Endothelial cell of umbilical vein (primary cell): Measurements from ENCODE around the gene BCO1. TPM values are rescaled to one million over a fixed set of nuclear protein-coding genes. Genes with fewer than 3 reads are reported as not detected.

Source experiments
- BruUV-seq: library from RNA; stranded (reverse); fragments of 400-500 nt; replicated peaks from 2 replicates; lab custom pipeline; 2021; lab: Mats Ljungman, UMichigan
- CTCF ChIA-PET: fragments of 300-600, 350-600 bp; sonication (Branson Sonifier 250); formaldehyde crosslinking; loops from one replicate; lab custom pipeline; 2021; ENCODE audit warnings: antibody characterized with exemption, inconsistent platforms; lab: Charles Lee
- POLR2A ChIA-PET: fragments of 300-600, 350-600 bp; sonication (Branson Sonifier 250); formaldehyde crosslinking; loops from one replicate; lab custom pipeline; 2021; ENCODE audit warnings: antibody characterized with exemption, inconsistent platforms; lab: Charles Lee
- DNase-seq: peaks from one replicate; pipeline ENCODE4 v3.0.0-alpha.2; 2011; ENCODE audit warnings: low read depth, low spot score
- FAIRE-seq: peaks from 2 replicates; lab custom pipeline; 2011; peaks lifted over from hg19 to GRCh38; lab: Jason Lieb, UNC
- H2AFZ ChIP-seq: 2 replicates; pipeline ENCODE4 v1.6.0; 2012; ENCODE audit warnings: low read depth, low read length, control low read depth, inconsistent platforms
- H3K27ac ChIP-seq: 2 replicates; pipeline ENCODE4 v1.5.1; 2011; ENCODE audit warnings: low read depth, mild to moderate bottlenecking, control low read depth, low read length, moderate library complexity; ENCODE audit not compliant: insufficient read depth
- H3K27me3 ChIP-seq, 2 experiments: 2 replicates each; pipeline versions ENCODE4 v1.6.0 to v1.6.1; 2011; ENCODE audit warnings: low read length in 2 of 2, mixed read lengths in 1 of 2; ENCODE audit not compliant: control insufficient read depth in 2 of 2, insufficient read depth in 2 of 2
- H3K36me3 ChIP-seq, 2 experiments: 2 replicates in 1 of 2; 3 replicates in 1 of 2; pipeline ENCODE4 v1.5.1; 2011; ENCODE audit warnings: low read length in 2 of 2, mild to moderate bottlenecking in 1 of 2, moderate library complexity in 1 of 2; ENCODE audit not compliant: control insufficient read depth in 2 of 2, insufficient read depth in 2 of 2; ENCODE audit errors: extremely low read depth in 1 of 2
- H3K4me1 ChIP-seq: 3 replicates; pipeline ENCODE4 v1.5.1; 2011; ENCODE audit warnings: mild to moderate bottlenecking, low read length; ENCODE audit not compliant: control insufficient read depth, insufficient read depth; ENCODE audit errors: extremely low read depth
- H3K4me2 ChIP-seq: 2 replicates; pipeline ENCODE4 v1.6.1; 2011; ENCODE audit warnings: low read length, control low read depth, mixed read lengths; ENCODE audit not compliant: insufficient read depth
- H3K4me3 ChIP-seq, 3 experiments: fragments of 200-600 bp in 1 of 3; sonication (generic), shearing (Covaris generic) in 1 of 3; replicated peaks in 1 of 3; 2 replicates each; pipeline ENCODE4 v1.5.1; 2011 to 2016; ENCODE audit warnings: control low read depth in 3 of 3, low read length in 3 of 3, mild to moderate bottlenecking in 2 of 3, inconsistent platforms in 1 of 3, low read depth in 1 of 3, moderate library complexity in 1 of 3; ENCODE audit not compliant: insufficient read depth in 1 of 3
- H3K79me2 ChIP-seq: 2 replicates; pipeline ENCODE4 v1.6.0; 2012; ENCODE audit warnings: low read length, inconsistent platforms; ENCODE audit not compliant: control insufficient read depth, insufficient read depth
- H3K9ac ChIP-seq: replicated peaks from 2 replicates; pipeline ENCODE3; 2011; ENCODE audit warnings: low read length, control low read depth; ENCODE audit not compliant: insufficient read depth; ENCODE audit errors: extremely low read depth
- H3K9me1 ChIP-seq: replicated peaks from 3 replicates; pipeline ENCODE4 v1.6.0; 2011; ENCODE audit warnings: mild to moderate bottlenecking, low read length; ENCODE audit not compliant: control insufficient read depth, insufficient read depth; ENCODE audit errors: extremely low read depth
- H3K9me3 ChIP-seq: replicated peaks from 2 replicates; pipeline ENCODE4 v1.5.1; 2012; ENCODE audit warnings: low read length, inconsistent platforms; ENCODE audit not compliant: control insufficient read depth, insufficient read depth
- H4K20me1 ChIP-seq: replicated peaks from 2 replicates; pipeline ENCODE3; 2011; ENCODE audit warnings: mild to moderate bottlenecking, low read length; ENCODE audit not compliant: control insufficient read depth, insufficient read depth; ENCODE audit errors: extremely low read depth
- EZH2 ChIP-seq: IDR thresholded peaks from 2 replicates; pipeline ENCODE4 v1.6.1; 2012; ENCODE audit warnings: borderline replicate concordance, low read depth, mild to moderate bottlenecking, moderate library complexity, low read length, inconsistent platforms; ENCODE audit not compliant: severe bottlenecking
- FOS ChIP-seq: IDR thresholded peaks from 2 replicates; pipeline ENCODE4 v1.6.1; 2011; ENCODE audit warnings: mild to moderate bottlenecking, low read length, moderate library complexity, borderline replicate concordance; ENCODE audit not compliant: insufficient read depth
- GATA2 ChIP-seq: IDR thresholded peaks from 2 replicates; pipeline ENCODE4 v1.7.0; 2011; ENCODE audit warnings: low read depth, mild to moderate bottlenecking, moderate library complexity, mixed read lengths, low read length; ENCODE audit not compliant: insufficient read length, insufficient read depth
- JUN ChIP-seq: IDR thresholded peaks from 2 replicates; pipeline ENCODE4 v1.6.1; 2011; ENCODE audit warnings: borderline replicate concordance, low read depth; ENCODE audit not compliant: insufficient read length, insufficient read depth
- MYC ChIP-seq: IDR thresholded peaks from one replicate; pipeline ENCODE4 v1.6.1; 2011; ENCODE audit warnings: mild to moderate bottlenecking, low read depth, low read length
- POLR2A ChIP-seq: IDR thresholded peaks from 2 replicates; pipeline ENCODE4 v1.6.1; 2012; ENCODE audit warnings: low read depth, mild to moderate bottlenecking, control low read depth, low read length
- POLR2AphosphoS5 ChIP-seq: IDR thresholded peaks from 2 replicates; pipeline ENCODE4 v1.6.1; 2012; ENCODE audit warnings: low read depth, mild to moderate bottlenecking, control low read depth, low read length, moderate library complexity; ENCODE audit not compliant: insufficient read depth
- dilution Hi-C: fragments of 300-500 bp; cut with MboI; formaldehyde crosslinking; loops from one replicate; pipeline ENCODE4 v1.15.0; 2019; ENCODE audit warnings: low sequenced_read_pairs; ENCODE audit not compliant: extremely low pct_ligation_motif_present
- intact Hi-C: fragments of 100-400 bp; cut with micrococcal nuclease; formaldehyde crosslinking; loops from one replicate; pipeline ENCODE4 v1.10.0; 2022
- polyA plus RNA-seq, 4 experiments: library from polyadenylated mRNA; depleted of rRNA in 3 of 4; stranded (reverse) in 3 of 4; unstranded in 1 of 4; fragments of >200 nt; gene quantifications; 2 replicates each; pipeline versions ENCODE4 v1.2.1 to v1.2.3, GENCODE V29; 2011 to 2012; ENCODE audit warnings: missing spikeins in 1 of 4
- total RNA-seq: library from RNA; stranded (reverse); gene quantifications from 2 replicates; pipeline ENCODE4 v1.2.3, GENCODE V29; 2021
- TF ChIP-seq, protein P1 (sequence below), 2 donors: IDR thresholded peaks; 1 replicate in 1 of 2; 2 replicates in 1 of 2; pipeline ENCODE4 v1.5.1; 2011; ENCODE audit warnings: low read length in 2 of 2, mild to moderate bottlenecking in 2 of 2, moderate library complexity in 2 of 2, control low read depth in 1 of 2, inconsistent platforms in 1 of 2, low read depth in 1 of 2; ENCODE audit not compliant: insufficient read depth in 1 of 2; ENCODE audit errors: extremely low read depth in 1 of 2
- TF ChIP-seq, protein P2 (sequence below): IDR thresholded peaks from 2 replicates; pipeline ENCODE4 v1.6.1; 2011; ENCODE audit not compliant: insufficient read depth, insufficient read length

Gene BCO1
- total and polyA plus RNA-seq, 2 donors (not counting 3 experiments of a cell fraction or from before 2014, with no cell fraction given): not detected

GRCh38 chr16:81284995-81285600 is 46.6 kb downstream of the BCO1 start:
- no peak for TF ChIP-seq JUN
- TF ChIP-seq, protein P1, sequence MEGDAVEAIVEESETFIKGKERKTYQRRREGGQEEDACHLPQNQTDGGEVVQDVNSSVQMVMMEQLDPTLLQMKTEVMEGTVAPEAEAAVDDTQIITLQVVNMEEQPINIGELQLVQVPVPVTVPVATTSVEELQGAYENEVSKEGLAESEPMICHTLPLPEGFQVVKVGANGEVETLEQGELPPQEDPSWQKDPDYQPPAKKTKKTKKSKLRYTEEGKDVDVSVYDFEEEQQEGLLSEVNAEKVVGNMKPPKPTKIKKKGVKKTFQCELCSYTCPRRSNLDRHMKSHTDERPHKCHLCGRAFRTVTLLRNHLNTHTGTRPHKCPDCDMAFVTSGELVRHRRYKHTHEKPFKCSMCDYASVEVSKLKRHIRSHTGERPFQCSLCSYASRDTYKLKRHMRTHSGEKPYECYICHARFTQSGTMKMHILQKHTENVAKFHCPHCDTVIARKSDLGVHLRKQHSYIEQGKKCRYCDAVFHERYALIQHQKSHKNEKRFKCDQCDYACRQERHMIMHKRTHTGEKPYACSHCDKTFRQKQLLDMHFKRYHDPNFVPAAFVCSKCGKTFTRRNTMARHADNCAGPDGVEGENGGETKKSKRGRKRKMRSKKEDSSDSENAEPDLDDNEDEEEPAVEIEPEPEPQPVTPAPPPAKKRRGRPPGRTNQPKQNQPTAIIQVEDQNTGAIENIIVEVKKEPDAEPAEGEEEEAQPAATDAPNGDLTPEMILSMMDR (IDR thresholded peaks at IDR 0.05; ENCODE audit: extremely low read depth in 1 of 2, insufficient read depth in 1 of 2, low read depth in 1 of 2, low read length in 2 of 2): no peak
- no peak for TF ChIP-seq EZH2
- no peak for TF ChIP-seq POLR2AphosphoS5
- no peak for TF ChIP-seq GATA2
- TF ChIP-seq, protein P2, sequence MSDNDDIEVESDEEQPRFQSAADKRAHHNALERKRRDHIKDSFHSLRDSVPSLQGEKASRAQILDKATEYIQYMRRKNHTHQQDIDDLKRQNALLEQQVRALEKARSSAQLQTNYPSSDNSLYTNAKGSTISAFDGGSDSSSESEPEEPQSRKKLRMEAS: no peak
- TF ChIP-seq POLR2A: no peak
- TF ChIP-seq FOS: no peak
- TF ChIP-seq MYC: no peak
- H2AFZ ChIP-seq: no peak overlapping the region
- no peak overlapping the region for H3K4me2 ChIP-seq
- no peak overlapping the region for H3K9ac ChIP-seq
- intact Hi-C loops: no loop called here
- H4K20me1 ChIP-seq: no peaks in the 10 kb centered on the region
- no peak overlapping the region for H3K27ac ChIP-seq
- no peak overlapping the region for H3K4me3 ChIP-seq
- FAIRE-seq: no peak
- POLR2A ChIA-PET: no interaction called here
- BruUV-seq: no TSS peak
- CTCF ChIA-PET: interaction anchor here (0.8 to 2.5 kb wide), 4 partner anchors 24 to 81 kb away, joined by 3 to 12 read pairs (median 4); no protein-coding TSS in a partner anchor
- H3K9me3 ChIP-seq: no peaks in the 10 kb centered on the region
- H3K36me3 ChIP-seq: no peaks in the 10 kb centered on the region
- no peaks in the 10 kb centered on the region for H3K79me2 ChIP-seq
- H3K4me1 ChIP-seq: peaks cover 10% of the 10 kb centered on the region
- no peak for DNase-seq
- no peaks in the 10 kb centered on the region for H3K9me1 ChIP-seq
- no peaks in the 10 kb centered on the region for H3K27me3 ChIP-seq
- dilution Hi-C loops: no loop called here
